Liver (tissue), 3 donors: Measurements from ENCODE around the gene ICAM4.

Experiments used
- CTCF ChIP-seq: fragments of 150-350 bp; IDR thresholded peaks from 2 replicates; pipeline ENCODE4 v1.5.1; 2017; ENCODE audit warnings: improper control_type of control experiment, low read depth, low read length; ENCODE audit not compliant: missing input control
- GABPA ChIP-seq, 2 donors: IDR thresholded peaks in 1 of 2; conservative IDR thresholded peaks in 1 of 2; 2 replicates each; pipeline ENCODE4 v1.6.1; 2016; ENCODE audit warnings: antibody characterized with exemption in 2 of 2, mild to moderate bottlenecking in 1 of 2, moderate library complexity in 1 of 2
- JUND ChIP-seq, 2 donors: IDR thresholded peaks; 2 replicates each; pipeline ENCODE4 v1.6.1; 2016; ENCODE audit warnings: antibody characterized with exemption in 2 of 2
- NR2F2 ChIP-seq: IDR thresholded peaks from 2 replicates; pipeline ENCODE4 v1.6.1; 2016; ENCODE audit warnings: antibody characterized with exemption
- RAD21 ChIP-seq, 2 donors: IDR thresholded peaks; 2 replicates each; pipeline ENCODE4 v1.6.1; 2016; ENCODE audit warnings: antibody characterized with exemption in 2 of 2, mild to moderate bottlenecking in 2 of 2
- REST ChIP-seq: IDR thresholded peaks from 2 replicates; pipeline ENCODE4 v1.6.1; 2016; ENCODE audit warnings: antibody characterized with exemption, mild to moderate bottlenecking
- SP1 ChIP-seq: IDR thresholded peaks from 2 replicates; pipeline ENCODE4 v1.6.1; 2018; ENCODE audit warnings: antibody characterized with exemption, mild to moderate bottlenecking
- TAF1 ChIP-seq: conservative IDR thresholded peaks from 2 replicates; pipeline ENCODE4 v1.6.1; 2016; ENCODE audit warnings: antibody characterized with exemption, mild to moderate bottlenecking
- ZBTB33 ChIP-seq: IDR thresholded peaks from 2 replicates; pipeline ENCODE4 v1.6.1; 2016; ENCODE audit warnings: antibody characterized with exemption
- TF ChIP-seq, protein P1 (sequence below): IDR thresholded peaks from 2 replicates; pipeline ENCODE4 v1.6.1; 2016; ENCODE audit warnings: antibody characterized with exemption
- donor health status: healthy.
- donor health status: healthy.

- TF ChIP-seq CTCF: no peak
- TF ChIP-seq NR2F2: no peak
- TF ChIP-seq GABPA (IDR thresholded peaks at IDR 0.05 in 1 of 2, conservative IDR thresholded peaks at IDR 0.05 in 1 of 2): no peak
- no peak for TF ChIP-seq RAD21 (IDR thresholded peaks at IDR 0.05)
- no peak for TF ChIP-seq REST
- TF ChIP-seq TAF1: no peak
- no peak for TF ChIP-seq JUND (IDR thresholded peaks at IDR 0.05)
- TF ChIP-seq ZBTB33: no peak
- TF ChIP-seq, protein P1, sequence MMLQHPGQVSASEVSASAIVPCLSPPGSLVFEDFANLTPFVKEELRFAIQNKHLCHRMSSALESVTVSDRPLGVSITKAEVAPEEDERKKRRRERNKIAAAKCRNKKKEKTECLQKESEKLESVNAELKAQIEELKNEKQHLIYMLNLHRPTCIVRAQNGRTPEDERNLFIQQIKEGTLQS: no peak
- no peak for TF ChIP-seq SP1
These were observed 40.2 kb upstream of the ICAM4 start for GRCh38 chr19:10246511-10246910.
